Amygdala (tissue), 56 donors: Measurements from ENCODE around the gene FOXD4L3.
"Not testable (repeated sequence)": the region's sequence is repeated elsewhere in the genome, so short reads cannot be mapped to it uniquely, and the experiment has no call there.

Source experiments
- DNase-seq, 56 donors: peaks; one replicate each; lab custom pipeline; 2025; lab: John Stamatoyannopoulos, UW

The FOXD4L3 gene

DNA sequence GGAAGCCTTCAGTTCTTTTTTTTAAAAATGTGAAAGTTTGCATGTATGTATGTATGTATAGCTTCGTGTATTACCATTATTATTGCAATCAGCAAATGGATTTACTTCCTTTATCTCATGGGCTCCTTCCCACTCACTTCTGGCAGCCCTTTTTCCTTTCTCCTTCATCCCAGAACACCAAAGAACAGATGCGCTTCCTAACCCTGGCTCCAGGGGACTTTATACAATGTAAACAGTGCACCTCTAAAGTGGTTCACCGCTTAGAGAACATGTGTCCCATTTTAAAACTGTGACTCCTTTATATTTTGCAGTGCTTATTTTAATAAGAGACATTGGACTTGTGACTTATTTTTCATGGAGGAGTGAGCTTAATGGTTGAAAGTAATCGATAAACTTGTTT lies 40.6 kb downstream of the FOXD4L3 start:
- DNase-seq = not testable (repeated sequence)

DNA sequence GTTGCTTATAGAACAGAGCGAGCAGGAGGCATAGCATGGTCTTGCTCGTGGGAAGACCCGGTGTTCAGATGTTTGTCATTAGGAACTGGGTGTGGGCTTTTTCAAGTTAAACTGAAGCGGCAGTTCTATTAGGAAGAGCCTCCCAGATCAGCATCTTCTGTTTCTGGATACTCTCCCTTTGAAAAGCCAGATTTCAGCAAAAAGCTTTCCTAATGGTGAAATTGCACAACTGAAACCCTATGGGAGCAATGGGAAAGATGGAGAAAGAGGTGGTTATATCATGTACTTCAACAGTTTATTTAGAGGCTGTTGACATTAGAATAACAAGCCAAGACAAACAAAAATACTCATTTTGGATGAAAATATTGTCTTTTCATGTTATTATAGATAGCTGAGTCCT lies 41.3 kb downstream of the FOXD4L3 start:
- DNase-seq = not testable (repeated sequence)

DNA sequence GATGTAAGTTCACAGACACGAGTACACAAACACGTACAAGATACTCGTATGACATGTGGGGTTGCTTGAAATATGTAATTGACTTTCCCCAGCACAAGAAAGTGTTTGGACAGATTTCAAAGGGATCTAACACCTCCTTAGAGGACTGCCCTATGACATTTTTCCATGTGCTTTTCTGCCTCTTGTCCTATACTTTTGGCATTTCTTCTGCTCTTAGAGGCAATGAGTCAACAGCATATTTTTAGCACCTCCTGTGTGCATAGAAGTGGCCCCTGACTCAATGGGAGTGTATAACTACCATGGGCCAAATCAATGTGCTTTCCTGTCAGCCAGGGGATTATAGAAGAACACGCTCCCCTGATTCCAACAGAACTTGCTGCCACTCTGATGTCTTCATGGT lies 49.0 kb downstream of the FOXD4L3 start:
- not testable (repeated sequence) for DNase-seq
